ENCODE measurements around the gene LYAR.

The LYAR gene

GRCh38 chr4:4289941-4290850 lies at the start of gene LYAR, which contains the start of gene ZBTB49:
LYAR (minus strand) TSS chr4:4290154; CDS start chr4:4283742, 6,412 bp downstream.
ZBTB49 (plus strand) TSS chr4:4290251; CDS start chr4:4299946, 9,695 bp downstream.
- ATAC-seq, result peak; percentile 93 to 95

GRCh38 chr4:4339504-4340085 lies 49.6 kb upstream of the LYAR start:
- ATAC-seq, result no peak

GRCh38 chr4:4338210-4339001 lies 48.5 kb upstream of the LYAR start:
- no peak for ATAC-seq

GRCh38 chr4:4334798-4335520 lies 45.0 kb upstream of the LYAR start:
- peak; percentile 80 to 81 for ATAC-seq

- no peak for ATAC-seq
These were observed 43.3 kb upstream of the LYAR start for GRCh38 chr4:4333265-4333706.

- no peak for ATAC-seq
These were observed 42.6 kb upstream of the LYAR start for GRCh38 chr4:4332529-4332928.

- no peak for ATAC-seq
These were observed 40.8 kb upstream of the LYAR start for GRCh38 chr4:4330794-4331193.

GRCh38 chr4:4329496-4329895 lies 39.5 kb upstream of the LYAR start:
- no peak for ATAC-seq

GRCh38 chr4:4328840-4329239 lies 38.9 kb upstream of the LYAR start:
- ATAC-seq, result no peak

- no peak for ATAC-seq
These were observed 38.3 kb upstream of the LYAR start for GRCh38 chr4:4328206-4328605.

- ATAC-seq, result no peak
These were observed 37.7 kb upstream of the LYAR start for GRCh38 chr4:4327652-4328121.

GRCh38 chr4:4326166-4326565 lies 36.2 kb upstream of the LYAR start:
- no peak for ATAC-seq

- ATAC-seq, result no peak
These were observed 35.4 kb upstream of the LYAR start for GRCh38 chr4:4325321-4325720.

GRCh38 chr4:4323705-4324534 lies 34.0 kb upstream of the LYAR start:
- no peak for ATAC-seq

- no peak for ATAC-seq
These were observed 32.2 kb upstream of the LYAR start for GRCh38 chr4:4321951-4322688.

GRCh38 chr4:4320951-4321714 lies 31.2 kb upstream of the LYAR start:
- no peak for ATAC-seq

- ATAC-seq, result no peak
These were observed 30.6 kb upstream of the LYAR start for GRCh38 chr4:4320528-4320927.

- ATAC-seq, result no peak
These were observed 27.7 kb upstream of the LYAR start for GRCh38 chr4:4317496-4318232.

GRCh38 chr4:4316150-4316495 lies 26.2 kb upstream of the LYAR start:
- no peak for ATAC-seq

All from activated CD4-positive, CD25-positive, alpha-beta regulatory T cell treated with anti-CD3 and anti-CD28 coated beads, Interleukin-2, amount 50 U/mL, for 24 hours (primary cell).